Lower leg skin (tissue), 3 donors: ENCODE results near the gene ADGRA1.

ENCODE experiments used
- POLR2A ChIP-seq, 2 donors: fragments of 450-650 bp; IDR thresholded peaks; one replicate each; pipeline ENCODE4 v1.6.1; 2016 to 2017; ENCODE audit warnings: antibody characterized with exemption in 2 of 2, mild to moderate bottlenecking in 1 of 2, moderate library complexity in 1 of 2
- TF ChIP-seq, protein P1 (sequence below), 3 donors: fragments of 450-650 bp; IDR thresholded peaks; one replicate each; pipeline ENCODE4 v1.5.1; 2016; ENCODE audit warnings: antibody characterized with exemption in 3 of 3, mild to moderate bottlenecking in 3 of 3, moderate library complexity in 2 of 3

DNA sequence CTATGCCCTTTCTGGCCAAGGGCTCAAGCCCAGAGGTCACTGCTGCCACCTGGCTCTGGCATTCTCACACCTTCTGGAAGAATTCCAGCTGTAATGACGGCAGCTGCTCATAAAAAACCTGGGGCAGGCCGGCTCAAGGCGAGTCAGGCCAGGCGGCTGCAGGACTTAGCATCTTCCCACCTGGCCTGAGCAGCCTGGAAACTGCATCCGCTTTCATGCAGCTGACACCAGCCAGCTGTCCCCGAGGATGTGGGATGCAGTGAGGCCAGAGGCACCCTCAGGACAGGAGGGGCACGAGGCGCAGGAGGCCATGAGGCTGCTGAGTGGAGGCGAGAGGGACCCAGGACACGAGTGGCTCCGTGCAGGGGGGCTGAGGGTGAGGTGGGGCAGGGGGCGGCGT, 47.5 kb upstream of the ADGRA1 start:
- no peak for TF ChIP-seq POLR2A (IDR thresholded peaks at IDR 0.05)
- TF ChIP-seq, protein P1, sequence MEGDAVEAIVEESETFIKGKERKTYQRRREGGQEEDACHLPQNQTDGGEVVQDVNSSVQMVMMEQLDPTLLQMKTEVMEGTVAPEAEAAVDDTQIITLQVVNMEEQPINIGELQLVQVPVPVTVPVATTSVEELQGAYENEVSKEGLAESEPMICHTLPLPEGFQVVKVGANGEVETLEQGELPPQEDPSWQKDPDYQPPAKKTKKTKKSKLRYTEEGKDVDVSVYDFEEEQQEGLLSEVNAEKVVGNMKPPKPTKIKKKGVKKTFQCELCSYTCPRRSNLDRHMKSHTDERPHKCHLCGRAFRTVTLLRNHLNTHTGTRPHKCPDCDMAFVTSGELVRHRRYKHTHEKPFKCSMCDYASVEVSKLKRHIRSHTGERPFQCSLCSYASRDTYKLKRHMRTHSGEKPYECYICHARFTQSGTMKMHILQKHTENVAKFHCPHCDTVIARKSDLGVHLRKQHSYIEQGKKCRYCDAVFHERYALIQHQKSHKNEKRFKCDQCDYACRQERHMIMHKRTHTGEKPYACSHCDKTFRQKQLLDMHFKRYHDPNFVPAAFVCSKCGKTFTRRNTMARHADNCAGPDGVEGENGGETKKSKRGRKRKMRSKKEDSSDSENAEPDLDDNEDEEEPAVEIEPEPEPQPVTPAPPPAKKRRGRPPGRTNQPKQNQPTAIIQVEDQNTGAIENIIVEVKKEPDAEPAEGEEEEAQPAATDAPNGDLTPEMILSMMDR (IDR thresholded peaks at IDR 0.05) = no peak
